HCT116 (cell line): ENCODE results near the gene ARHGEF9. TPM values are rescaled to one million over a fixed set of nuclear protein-coding genes. Genes with fewer than 3 reads are reported as not detected.
"Not testable (repeated sequence)": the region's sequence is repeated elsewhere in the genome, so short reads cannot be mapped to it uniquely, and the experiment has no call there.

Experiments
- ATAC-seq: fragments of 200-7000 bp; cut with Tn5 transposase; 2 replicates; pipeline ENCODE4 v1.9.1; 2020; ENCODE audit warnings: mild to moderate bottlenecking, moderate library complexity
- BruUV-seq: library from RNA; stranded (reverse); fragments of 400-500 nt; replicated peaks from 2 replicates; lab custom pipeline; 2021; lab: Mats Ljungman, UMichigan
- CTCF ChIA-PET: fragments of 300-600 bp; sonication (Branson Sonifier 250); formaldehyde crosslinking; loops from one replicate; lab custom pipeline; 2021; ENCODE audit warnings: antibody characterized with exemption; lab: Charles Lee
- POLR2A ChIA-PET: fragments of 300-600, 350-600 bp; sonication (Branson Sonifier 250); formaldehyde crosslinking; loops from one replicate; lab custom pipeline; 2021; ENCODE audit warnings: antibody characterized with exemption; lab: Charles Lee
- RAD21 ChIA-PET, 2 experiments: fragments of 300-600 bp; sonication (Branson Sonifier 250); formaldehyde crosslinking; loops; one replicate each; lab custom pipeline; 2023; ENCODE audit warnings: low total read pairs in 2 of 2; ENCODE audit not compliant: uncharacterized antibody in 2 of 2, unreplicated experiment in 2 of 2, low non-redundant PET in 1 of 2; lab: Charles Lee
- DNase-seq: peaks from one replicate; pipeline ENCODE4 v3.0.0-alpha.2; 2010; ENCODE audit warnings: low read depth, low spot score
- H2AFZ ChIP-seq: fragments of 200-600 bp; shearing (Covaris generic), sonication (generic); 2 replicates; pipeline ENCODE4 v1.6.1; 2017; ENCODE audit warnings: low read depth, mixed run types, mixed read lengths, antibody characterized with exemption, low read length; ENCODE audit not compliant: poor library complexity, severe bottlenecking
- H3K27ac ChIP-seq: 2 replicates; pipeline ENCODE4 v1.5.1; 2012; ENCODE audit warnings: low read depth, low read length
- H3K27me3 ChIP-seq: fragments of 200-600 bp; sonication (generic); 2 replicates; pipeline ENCODE4 v1.6.1; 2016; ENCODE audit warnings: mixed run types, low read length, mixed read lengths; ENCODE audit not compliant: insufficient read depth
- H3K36me3 ChIP-seq, 2 experiments: fragments of 200-500 bp in 1 of 2; fragments of 200-600 bp in 1 of 2; sonication (Bioruptor generic) in 1 of 2; sonication (generic) in 1 of 2; 2 replicates each; pipeline versions ENCODE4 v1.5.1 to v1.6.1; 2014 to 2016; ENCODE audit warnings: low read length in 2 of 2, inconsistent platforms in 1 of 2, mixed read lengths in 1 of 2, mixed run types in 1 of 2; ENCODE audit not compliant: insufficient read depth in 2 of 2, control insufficient read depth in 1 of 2
- H3K4me1 ChIP-seq, 2 experiments: fragments of 200-600 bp in 1 of 2; sonication (generic) in 1 of 2; 2 replicates each; pipeline versions ENCODE4 v1.5.1 to v1.6.1; 2012 to 2017; ENCODE audit warnings: low read length in 2 of 2, inconsistent platforms in 1 of 2, mild to moderate bottlenecking in 1 of 2, mixed read lengths in 1 of 2, mixed run types in 1 of 2, moderate library complexity in 1 of 2; ENCODE audit not compliant: insufficient read depth in 2 of 2, control insufficient read depth in 1 of 2
- H3K4me2 ChIP-seq: fragments of 200-600 bp; sonication (generic); 2 replicates; pipeline ENCODE4 v1.6.1; 2017; ENCODE audit warnings: mixed run types, low read length, mixed read lengths
- H3K4me3 ChIP-seq, 2 experiments: fragments of 200-600 bp in 1 of 2; sonication (generic) in 1 of 2; replicated peaks in 1 of 2; 2 replicates each; pipeline ENCODE4 v1.5.1; 2011 to 2016; ENCODE audit warnings: low read length in 2 of 2, control low read depth in 1 of 2, low read depth in 1 of 2, mild to moderate bottlenecking in 1 of 2, mixed read lengths in 1 of 2, mixed run types in 1 of 2
- H3K79me2 ChIP-seq: fragments of 200-600 bp; sonication (generic); 2 replicates; pipeline ENCODE4 v1.6.1; 2017; ENCODE audit warnings: mild to moderate bottlenecking, mixed run types, low read length, moderate library complexity, mixed read lengths; ENCODE audit not compliant: insufficient read depth
- H3K9ac ChIP-seq: fragments of 200-600 bp; sonication (generic); 2 replicates; pipeline ENCODE4 v1.6.1; 2016; ENCODE audit warnings: low read length, mixed read lengths
- H3K9me2 ChIP-seq: fragments of 200-600 bp; sonication (generic), shearing (Covaris generic); 2 replicates; pipeline ENCODE4 v1.6.1; 2017; ENCODE audit warnings: mixed run types, mild to moderate bottlenecking, moderate library complexity; ENCODE audit not compliant: insufficient read depth
- H3K9me3 ChIP-seq, 2 experiments: fragments of 200-500 bp in 1 of 2; fragments of 200-600 bp in 1 of 2; sonication (Bioruptor generic) in 1 of 2; sonication (generic) in 1 of 2; 2 replicates each; pipeline ENCODE4 v1.6.1; 2014 to 2017; ENCODE audit warnings: low read length in 2 of 2, mixed read lengths in 2 of 2, inconsistent platforms in 1 of 2, low read depth in 1 of 2, mild to moderate bottlenecking in 1 of 2, mixed run types in 1 of 2, moderate library complexity in 1 of 2; ENCODE audit not compliant: control insufficient read depth in 1 of 2, insufficient read depth in 1 of 2
- H4K20me1 ChIP-seq: fragments of 200-600 bp; sonication (generic), shearing (Covaris generic); 2 replicates; pipeline ENCODE4 v1.6.1; 2017; ENCODE audit warnings: mixed run types, mild to moderate bottlenecking, moderate library complexity; ENCODE audit not compliant: insufficient read depth
- CBX3 ChIP-seq: IDR thresholded peaks from 2 replicates; pipeline ENCODE4 v1.6.1; 2012; ENCODE audit warnings: low read depth
- CEBPB ChIP-seq: IDR thresholded peaks from 2 replicates; pipeline ENCODE4 v1.6.1; 2012; ENCODE audit warnings: low read depth
- CTCF ChIP-seq, 3 experiments: fragments of 200-600 bp in 1 of 3; sonication (generic) in 1 of 3; IDR thresholded peaks in 2 of 3; conservative IDR thresholded peaks in 1 of 3; 2 replicates each; pipeline ENCODE4 v1.5.1; 2012 to 2017; ENCODE audit warnings: low read depth in 2 of 3, low read length in 2 of 3, antibody characterized with exemption in 1 of 3, borderline replicate concordance in 1 of 3, control low read depth in 1 of 3, mild to moderate bottlenecking in 1 of 3, mixed read lengths in 1 of 3, mixed run types in 1 of 3, moderate library complexity in 1 of 3; ENCODE audit not compliant: insufficient read depth in 1 of 3
- EZH2phosphoT487 ChIP-seq: fragments of 200-600 bp; IDR thresholded peaks from 2 replicates; pipeline ENCODE4 v1.6.1; 2018; ENCODE audit warnings: antibody characterized with exemption, borderline replicate concordance
- POLR2AphosphoS5 ChIP-seq: IDR thresholded peaks from 2 replicates; pipeline ENCODE4 v1.6.1; 2011; ENCODE audit warnings: mild to moderate bottlenecking, low read depth, low read length, moderate library complexity
- RAD21 ChIP-seq: IDR thresholded peaks from 2 replicates; pipeline ENCODE4 v1.6.1; 2012; ENCODE audit warnings: low read depth, mild to moderate bottlenecking
- SRF ChIP-seq: IDR thresholded peaks from 2 replicates; pipeline ENCODE4 v1.6.1; 2012; ENCODE audit warnings: low read depth
- TCF7L2 ChIP-seq: IDR thresholded peaks from 2 replicates; pipeline ENCODE4 v1.7.0; 2011; ENCODE audit warnings: borderline replicate concordance, inconsistent platforms; ENCODE audit not compliant: insufficient read depth, insufficient read length; ENCODE audit errors: extremely low read depth
- ZBTB33 ChIP-seq: IDR thresholded peaks from 2 replicates; pipeline ENCODE4 v1.6.1; 2011; ENCODE audit warnings: mild to moderate bottlenecking, low read length, moderate library complexity; ENCODE audit not compliant: insufficient replicate concordance; ENCODE audit errors: extremely low read depth
- ZFX ChIP-seq: fragments of 450-650 bp; IDR thresholded peaks from 2 replicates; pipeline ENCODE4 v1.6.1; 2017
- intact Hi-C: fragments of 100-400 bp; cut with micrococcal nuclease; formaldehyde crosslinking; loops from 2 replicates; pipeline ENCODE4 v1.10.0; 2022
- total RNA-seq: library from RNA; stranded (reverse); gene quantifications from one replicate; pipeline ENCODE4 v1.2.1, GENCODE V29; 2021; ENCODE audit not compliant: unreplicated experiment

Gene ARHGEF9
- total RNA-seq, 1 experiment from 2014 or later = 15.0 TPM

GRCh38 chrX:63652086-63652765 lies 132.8 kb downstream of the ARHGEF9 start:
- H3K36me3 ChIP-seq = no peaks in the 10 kb centered on the region
- CTCF ChIA-PET = no interaction called here
- BruUV-seq = no TSS peak
- no peaks in the 10 kb centered on the region for H3K79me2 ChIP-seq
- DNase-seq = no peak
- no peak overlapping the region for H3K4me2 ChIP-seq
- RAD21 ChIA-PET = no interaction called here
- no peaks in the 10 kb centered on the region for H3K4me1 ChIP-seq
- intact Hi-C loops = no loop called here
- no peak for TF ChIP-seq ZFX
- no peak for TF ChIP-seq SRF
- no peak for TF ChIP-seq POLR2AphosphoS5
- TF ChIP-seq ZBTB33 = no peak
- TF ChIP-seq RAD21 = no peak
- no peak for TF ChIP-seq TCF7L2
- no peak for TF ChIP-seq CTCF (IDR thresholded peaks at IDR 0.05 in 2 of 3, conservative IDR thresholded peaks at IDR 0.05 in 1 of 3; ENCODE audit: borderline replicate concordance in 1 of 3, insufficient read depth in 1 of 3, low read depth in 2 of 3, low read length in 2 of 3)
- no peak for TF ChIP-seq CBX3
- TF ChIP-seq EZH2phosphoT487 = no peak
- TF ChIP-seq CEBPB = no peak
- TF ChIP-seq, all 23 proteins: peak for 0
- H3K4me3 ChIP-seq = no peak overlapping the region
- no peak overlapping the region for H2AFZ ChIP-seq
- H3K9me3 ChIP-seq = no peaks in the 10 kb centered on the region
- no peaks in the 10 kb centered on the region for H3K9me2 ChIP-seq
- no peaks in the 10 kb centered on the region for H3K27me3 ChIP-seq
- no peak for ATAC-seq
- H4K20me1 ChIP-seq = no peaks in the 10 kb centered on the region
- no peak overlapping the region for H3K27ac ChIP-seq
- H3K9ac ChIP-seq = no peak overlapping the region
- POLR2A ChIA-PET = no interaction called here

GRCh38 chrX:63645748-63646147 lies 139.3 kb downstream of the ARHGEF9 start:
- H3K36me3 ChIP-seq, H3K27ac ChIP-seq, H3K9ac ChIP-seq, H3K9me2 ChIP-seq, H3K27me3 ChIP-seq, H3K4me2 ChIP-seq, H3K9me3 ChIP-seq, H3K4me3 ChIP-seq, POLR2A ChIA-PET, ATAC-seq, RAD21 ChIA-PET, H3K79me2 ChIP-seq, H3K4me1 ChIP-seq, CTCF ChIA-PET, H2AFZ ChIP-seq, BruUV-seq, DNase-seq, H4K20me1 ChIP-seq, intact Hi-C loops: not testable (repeated sequence)
